ENCODE data around the gene LHX6.

DNA sequence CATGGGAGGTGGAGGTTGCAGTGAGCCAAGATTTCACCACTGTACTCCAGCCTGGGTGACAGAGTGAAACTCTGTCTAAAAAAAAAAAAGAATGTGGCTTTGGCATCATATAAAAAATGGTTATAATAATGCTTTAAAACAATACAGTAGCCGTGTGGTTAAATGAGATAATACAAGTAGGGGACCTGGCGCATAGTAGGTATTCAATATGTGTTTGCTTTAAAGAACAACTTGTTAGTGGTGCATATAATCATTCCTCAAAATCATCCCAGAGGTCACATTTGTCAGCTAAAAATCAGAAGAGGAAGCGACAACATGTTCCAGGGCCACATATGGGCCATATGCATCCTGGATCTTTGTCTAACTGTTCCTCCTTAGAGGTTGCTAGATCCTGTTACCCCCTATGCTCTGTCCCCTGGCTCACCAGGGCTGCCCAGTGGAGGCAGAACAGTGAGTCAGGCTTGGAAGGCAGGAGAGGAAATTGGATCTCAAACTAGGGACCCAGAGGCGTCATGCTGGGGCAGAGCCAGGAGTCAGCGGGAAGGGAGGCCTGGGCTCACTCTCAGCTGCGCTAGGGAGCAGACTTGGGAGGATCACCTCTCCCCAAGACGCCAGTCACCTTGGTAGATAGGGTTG lies 27.7 kb downstream of the LHX6 start:
- TF ChIP-seq CTCF (IDR thresholded peaks at IDR 0.05; ENCODE audit: low read length), result no peak
- TF ChIP-seq EZH2 (optimal IDR thresholded peaks at IDR 0.05; ENCODE audit: low read depth, low read length), result no peak
- no peak for TF ChIP-seq EZH2phosphoT487 (IDR thresholded peaks at IDR 0.05; ENCODE audit: low read length)

Measured in MM.1S (cell line).